GM19395 (cell line): ENCODE measurements around the gene PKP2.
"Not testable (repeated sequence)": the region's sequence is repeated elsewhere in the genome, so short reads cannot be mapped to it uniquely, and the experiment has no call there.

Experiments
- ATAC-seq: cut with Tn5 transposase; IDR thresholded peaks from one replicate; pipeline ENCODE4 v1.9.1; 2021; ENCODE audit warnings: mild to moderate bottlenecking, moderate library complexity; ENCODE audit not compliant: unreplicated experiment

PKP2 gene

DNA sequence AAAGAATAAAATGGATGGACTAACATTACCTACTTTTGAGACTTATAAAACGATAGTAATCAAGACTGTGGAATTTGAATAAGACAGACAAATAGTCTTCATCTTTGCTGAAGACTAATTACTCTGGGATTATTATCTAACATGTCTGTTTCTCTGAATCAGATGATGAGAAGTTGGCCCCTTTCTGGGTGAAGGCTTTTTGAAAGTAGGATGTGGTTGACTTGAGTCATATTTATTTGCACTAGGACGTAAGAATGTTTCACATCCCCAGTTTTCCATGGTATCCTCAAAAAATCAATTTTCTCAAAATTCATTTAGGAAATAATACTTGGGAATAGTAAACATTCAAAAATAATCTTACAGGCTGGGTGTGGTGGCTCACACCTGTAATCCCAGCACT, 31.8 kb downstream of the PKP2 start:
- no peak for ATAC-seq

- no peak for ATAC-seq
Observed at GRCh38 chr12:32863128-32863527, 33.4 kb downstream of the PKP2 start.

DNA sequence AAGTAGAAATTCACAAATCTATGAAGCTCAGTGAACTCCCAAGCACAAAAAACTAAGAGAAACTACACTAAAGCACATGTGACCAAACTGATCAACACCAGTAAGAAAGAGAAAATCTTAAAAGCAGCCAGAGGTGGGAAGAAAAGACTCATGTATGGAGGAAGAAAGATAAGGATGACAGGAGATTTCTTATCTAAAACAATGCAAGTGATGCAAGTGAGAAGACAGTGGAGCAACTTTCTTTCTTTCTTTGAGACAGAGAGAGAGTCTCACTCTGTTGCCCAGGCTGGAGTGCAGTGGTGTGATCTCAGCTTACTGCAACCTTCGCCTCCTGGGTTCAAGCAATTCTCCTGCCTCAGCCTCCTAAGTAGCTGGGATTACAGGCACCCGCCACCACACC, 34.9 kb downstream of the PKP2 start:
- not testable (repeated sequence) for ATAC-seq

DNA sequence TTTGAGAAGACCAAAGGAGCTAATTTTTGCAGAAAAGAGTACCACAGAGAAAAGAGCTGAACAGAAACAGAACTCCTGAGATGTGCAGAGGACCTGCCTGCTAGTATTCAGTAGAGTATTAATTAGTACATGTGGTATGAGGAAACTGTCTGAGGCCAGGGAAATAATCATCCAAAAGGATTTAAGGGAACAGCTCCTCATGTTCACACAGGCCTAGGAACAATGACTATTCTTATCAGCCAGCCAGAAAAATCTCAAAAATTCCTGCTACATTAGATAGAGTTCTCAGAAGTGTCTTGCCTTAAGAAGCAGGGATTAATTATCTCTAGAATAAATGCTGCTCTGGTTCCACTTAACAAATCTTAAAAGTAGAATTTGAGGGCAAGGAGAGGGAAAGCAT, 36.4 kb downstream of the PKP2 start:
- no peak for ATAC-seq

DNA sequence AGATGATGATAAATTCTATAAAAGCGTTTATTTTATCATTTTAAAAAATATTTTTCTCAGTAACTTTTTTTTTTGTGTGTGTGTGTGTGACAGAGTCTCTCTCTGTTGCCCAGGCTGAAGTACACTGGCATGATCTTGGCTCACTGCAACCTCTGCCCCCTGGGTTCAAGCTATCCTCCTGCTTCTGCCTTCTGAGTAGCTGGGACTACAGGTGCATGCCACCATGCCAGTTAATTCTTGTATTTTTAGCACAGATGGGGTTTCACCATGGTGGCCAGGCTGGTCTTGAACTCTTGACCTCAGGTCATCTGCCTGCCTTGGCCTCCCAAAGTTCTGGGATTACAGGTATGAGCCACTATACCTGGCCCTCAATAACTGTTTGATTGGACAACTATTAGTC, 37.2 kb downstream of the PKP2 start:
- ATAC-seq: no peak

DNA sequence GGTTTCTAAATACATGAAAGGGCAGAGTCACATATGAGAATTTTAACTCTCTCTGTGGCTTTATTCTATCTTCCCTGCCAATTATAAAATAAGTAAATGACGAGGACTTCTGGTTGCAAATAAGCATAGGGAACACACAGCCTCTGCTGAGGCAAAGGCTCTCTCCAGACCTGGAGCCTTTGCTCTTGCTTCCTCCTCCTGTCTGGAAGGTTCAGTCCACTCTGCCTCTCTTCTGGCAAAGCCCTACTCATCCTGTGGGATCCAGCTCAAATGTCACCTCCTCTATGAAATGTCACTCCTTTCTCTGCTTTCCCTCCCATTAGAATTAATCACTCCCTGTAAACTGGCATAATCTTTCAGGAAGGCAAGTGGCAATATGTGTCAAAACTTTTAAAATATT, 41.9 kb downstream of the PKP2 start:
- no peak for ATAC-seq

DNA sequence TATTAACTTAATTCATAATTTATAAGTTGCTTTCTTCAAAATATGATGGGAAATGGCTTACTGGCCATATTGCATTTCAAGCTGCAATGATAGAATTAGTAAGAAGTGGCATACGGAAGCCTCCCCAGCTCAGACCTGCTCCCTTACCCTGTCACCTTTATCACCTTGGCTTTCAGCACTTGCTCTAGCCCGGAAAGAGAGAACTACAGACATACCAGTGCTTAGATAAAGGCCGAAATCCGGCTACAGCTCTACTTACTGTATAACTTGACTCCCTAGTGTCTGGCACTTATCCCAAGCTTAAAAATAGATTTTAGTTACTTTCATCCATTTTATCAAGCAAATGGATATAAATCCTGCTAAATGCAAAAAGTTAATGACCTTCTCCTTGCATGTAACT, 42.5 kb downstream of the PKP2 start:
- no peak for ATAC-seq

DNA sequence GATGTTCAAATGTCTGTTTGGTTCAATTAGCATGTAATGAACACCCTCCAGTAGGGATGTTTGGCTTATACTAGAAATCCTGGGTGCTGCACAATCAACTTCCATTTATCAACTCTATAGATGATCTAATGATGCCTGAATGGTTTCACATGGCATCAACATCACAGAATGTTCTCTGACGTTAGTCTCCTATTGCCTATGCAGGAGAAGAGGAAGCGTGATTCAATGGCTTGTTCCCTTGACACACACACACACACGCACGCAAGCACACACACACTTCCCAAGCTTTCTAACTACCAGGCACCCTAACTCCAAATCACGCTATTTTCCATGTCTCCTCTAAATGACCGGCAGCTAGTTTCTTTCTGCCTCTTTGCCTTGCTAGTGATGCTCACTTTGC, 49.3 kb downstream of the PKP2 start:
- ATAC-seq: no peak

- ATAC-seq: no peak
Observed at GRCh38 chr12:32846053-32846452, 50.5 kb downstream of the PKP2 start.

DNA sequence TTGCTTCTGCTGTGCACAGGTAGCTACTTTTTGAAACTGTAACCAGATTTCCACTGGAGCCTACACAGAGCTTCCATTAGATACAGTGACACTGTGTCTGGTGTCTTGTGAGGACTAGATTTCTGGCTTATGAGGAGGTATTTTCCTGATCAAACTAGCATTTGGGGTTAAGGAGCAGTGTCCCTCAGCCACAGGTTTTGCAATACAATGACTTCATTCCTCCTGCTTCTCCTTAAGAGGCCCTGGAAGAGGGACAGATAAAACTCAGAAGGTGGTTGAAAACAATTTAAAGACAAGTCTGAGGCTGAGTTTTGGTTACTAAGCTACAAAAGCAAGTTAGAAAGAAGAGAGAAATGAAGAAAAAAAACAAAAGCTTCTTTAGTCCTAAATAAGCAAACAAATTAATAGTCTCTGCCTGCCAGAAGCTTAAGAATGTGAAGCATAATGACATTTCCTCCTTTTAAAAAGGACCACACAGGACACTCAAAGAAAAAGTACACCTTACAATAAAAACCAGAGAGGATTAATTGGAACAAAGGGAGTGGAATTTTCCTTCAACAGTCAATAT, 53.0 kb downstream of the PKP2 start:
- no peak for ATAC-seq

DNA sequence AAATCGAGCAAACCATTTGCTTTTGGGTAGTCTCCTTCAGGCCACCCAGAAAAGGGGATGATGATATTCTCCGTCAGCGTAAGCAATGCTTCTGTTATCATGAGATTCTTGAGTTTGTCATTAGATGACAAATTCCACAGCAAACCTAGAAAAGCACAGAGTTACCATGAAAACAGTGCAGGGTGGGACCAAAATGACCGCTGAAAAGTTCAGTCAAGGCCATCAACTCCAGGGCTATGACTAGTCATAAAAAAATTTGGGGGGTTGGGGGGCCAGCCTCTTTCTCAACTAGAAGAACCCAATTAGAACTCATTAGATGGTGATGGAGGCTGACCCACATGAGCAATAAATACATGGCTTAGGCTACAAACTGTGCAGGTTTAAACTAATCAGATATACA, 55.5 kb downstream of the PKP2 start:
- no peak for ATAC-seq

- ATAC-seq: no peak
Observed at GRCh38 chr12:32839828-32840227, 56.7 kb downstream of the PKP2 start.

- ATAC-seq: no peak
Observed at GRCh38 chr12:32837974-32838373, 58.6 kb downstream of the PKP2 start.

GRCh38 chr12:32836710-32837109, 59.9 kb downstream of the PKP2 start:
- ATAC-seq: no peak

DNA sequence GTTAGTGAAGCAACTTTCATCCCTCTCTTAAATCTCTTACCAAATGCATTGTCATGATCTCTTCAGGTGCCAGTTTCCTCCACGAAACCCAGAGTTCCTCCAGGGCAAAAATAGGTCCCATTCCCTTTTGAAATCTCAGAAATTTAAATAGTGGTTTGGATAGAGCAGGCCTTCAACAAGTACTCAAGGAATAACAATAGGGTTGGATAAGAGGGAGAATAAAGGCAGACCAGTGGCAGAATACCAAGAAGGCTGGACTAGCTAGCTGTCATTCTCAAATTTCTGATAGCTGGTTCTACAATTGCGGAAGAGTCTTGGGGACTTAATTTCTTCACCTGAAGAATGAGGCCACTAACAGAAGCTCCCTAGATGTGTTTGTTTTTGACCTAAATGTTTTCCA, 62.5 kb downstream of the PKP2 start:
- ATAC-seq: no peak

- ATAC-seq: no peak
Observed at GRCh38 chr12:32828552-32828951, 68.0 kb downstream of the PKP2 start.

DNA sequence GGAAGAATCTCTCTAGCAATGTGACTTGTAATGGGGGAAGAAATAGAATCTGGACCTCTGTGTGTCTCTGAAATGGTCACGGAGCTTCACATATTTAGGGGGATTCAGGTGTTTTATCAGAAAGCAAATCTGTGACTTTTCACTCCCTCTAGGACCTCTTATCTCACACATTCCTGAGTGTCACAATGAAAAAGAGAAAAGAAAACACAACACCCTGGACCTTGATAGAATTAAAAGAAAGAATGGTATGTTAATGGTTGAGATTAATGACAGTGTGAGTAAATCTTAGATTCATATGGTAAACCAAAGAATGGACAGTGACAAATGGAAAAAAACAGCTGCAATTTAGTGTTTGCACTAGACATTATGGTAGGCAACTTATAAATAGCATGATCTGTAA, 68.5 kb downstream of the PKP2 start:
- no peak for ATAC-seq

GRCh38 chr12:32826807-32827412, 69.7 kb downstream of the PKP2 start:
- ATAC-seq: no peak

- ATAC-seq: no peak
Observed at GRCh38 chr12:32824596-32824995, 72.0 kb downstream of the PKP2 start.

GRCh38 chr12:32822344-32822743, 74.2 kb downstream of the PKP2 start:
- ATAC-seq: no peak

DNA sequence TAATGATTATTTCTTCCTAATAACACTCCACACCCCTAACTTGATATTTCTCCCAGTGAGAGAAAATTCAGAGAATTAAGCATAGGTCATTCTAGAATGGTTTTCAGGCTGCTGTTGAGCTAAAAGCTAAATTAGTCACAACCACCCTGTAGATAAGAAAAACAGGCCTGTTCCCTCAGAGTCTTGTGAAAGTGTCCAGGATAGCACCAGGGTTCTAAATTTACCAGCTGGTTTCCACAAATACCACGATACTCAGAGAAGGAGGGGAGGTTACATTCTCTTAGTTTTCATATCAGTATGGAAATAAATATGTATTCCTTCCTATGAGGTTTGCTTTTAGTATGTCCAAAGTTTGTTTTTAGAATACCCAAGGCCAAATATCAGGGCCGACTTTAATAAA, 74.9 kb downstream of the PKP2 start:
- no peak for ATAC-seq

DNA sequence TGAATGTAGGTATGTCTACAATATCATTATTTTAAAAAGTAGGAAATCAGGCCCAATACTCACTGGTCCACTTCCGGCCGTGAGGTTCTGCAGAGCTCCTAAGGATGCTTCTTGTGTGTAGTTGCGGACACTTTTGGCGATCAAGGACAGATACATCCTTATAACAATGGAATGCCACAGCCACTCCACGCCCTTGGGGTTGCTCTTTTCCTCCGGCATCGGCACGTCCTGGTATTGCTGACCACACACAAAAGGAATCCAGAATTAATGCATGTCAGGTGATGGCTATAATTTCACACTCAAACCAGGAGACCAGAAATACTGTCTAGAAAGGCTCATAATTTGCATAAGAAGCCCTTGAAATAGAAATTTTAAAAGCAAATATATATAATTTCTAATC, 75.3 kb downstream of the PKP2 start:
- ATAC-seq: no peak

GRCh38 chr12:32820376-32820931, 76.1 kb downstream of the PKP2 start:
- ATAC-seq: no peak
